A673 (cell line): ENCODE results near the gene PRKCB. TPM values are rescaled to one million over a fixed set of nuclear protein-coding genes. Genes with fewer than 3 reads are reported as not detected.

ENCODE experiments used
- BruUV-seq: library from RNA; stranded (reverse); fragments of 400-500 nt; replicated peaks from 2 replicates; lab custom pipeline; 2021; lab: Mats Ljungman, UMichigan
- CTCF ChIA-PET: fragments of 300-600 bp; sonication (Branson Sonifier 250); formaldehyde crosslinking; loops from one replicate; lab custom pipeline; 2022; ENCODE audit warnings: antibody characterized with exemption; lab: Charles Lee
- POLR2A ChIA-PET: fragments of 300-600 bp; sonication (Branson Sonifier 250); formaldehyde crosslinking; loops from one replicate; lab custom pipeline; 2022; ENCODE audit warnings: antibody characterized with exemption; ENCODE audit not compliant: low non-redundant PET; lab: Charles Lee
- DNase-seq: peaks from one replicate; pipeline ENCODE4 v3.0.0-alpha.2; 2015; ENCODE audit warnings: low spot score
- H3K27ac ChIP-seq: fragments of 200-600 bp; sonication (generic); 2 replicates; pipeline ENCODE4 v1.5.1; 2016; ENCODE audit warnings: mixed run types, low read depth, mild to moderate bottlenecking, mixed read lengths, antibody characterized with exemption, low read length; ENCODE audit not compliant: poor library complexity, severe bottlenecking
- H3K27me3 ChIP-seq: fragments of 200-600 bp; sonication (generic); replicated peaks from 2 replicates; pipeline ENCODE4 v1.6.1; 2017; ENCODE audit warnings: mixed run types, low read depth, mild to moderate bottlenecking, mixed read lengths, antibody characterized with exemption, low read length; ENCODE audit not compliant: insufficient read depth, poor library complexity
- H3K36me3 ChIP-seq: fragments of 200-600 bp; sonication (generic); 2 replicates; pipeline ENCODE4 v1.6.1; 2016; ENCODE audit warnings: mixed run types, mild to moderate bottlenecking, mixed read lengths, antibody characterized with exemption, low read length; ENCODE audit not compliant: insufficient read depth, poor library complexity, severe bottlenecking
- H3K4me1 ChIP-seq: fragments of 200-600 bp; sonication (generic); 2 replicates; pipeline ENCODE4 v1.6.1; 2017; ENCODE audit warnings: mixed run types, mild to moderate bottlenecking, mixed read lengths, antibody characterized with exemption, low read length; ENCODE audit not compliant: insufficient read depth, poor library complexity, severe bottlenecking
- H3K4me3 ChIP-seq: fragments of 200-600 bp; sonication (generic); 2 replicates; pipeline ENCODE4 v1.5.1; 2016; ENCODE audit warnings: low read depth, mixed run types, mild to moderate bottlenecking, mixed read lengths, low read length; ENCODE audit not compliant: poor library complexity, severe bottlenecking
- H3K9me3 ChIP-seq: fragments of 200-600 bp; sonication (generic); 2 replicates; pipeline ENCODE4 v1.6.1; 2016; ENCODE audit warnings: mixed run types, low read depth, mild to moderate bottlenecking, mixed read lengths, antibody characterized with exemption, low read length; ENCODE audit not compliant: poor library complexity, severe bottlenecking
- CTCF ChIP-seq: fragments of 300-800, 200-600 bp; sonication (generic); conservative IDR thresholded peaks from 2 replicates; pipeline ENCODE4 v1.5.1; 2017; ENCODE audit warnings: low read depth, mild to moderate bottlenecking, antibody characterized with exemption, low read length, moderate library complexity, mixed read lengths
- EZH2 ChIP-seq: fragments of 200-600 bp; sonication (generic); IDR thresholded peaks from 2 replicates; pipeline ENCODE4 v1.6.1; 2017; ENCODE audit warnings: borderline replicate concordance, low read depth, mild to moderate bottlenecking, mixed read lengths, antibody characterized with exemption, low read length; ENCODE audit not compliant: poor library complexity, severe bottlenecking
- intact Hi-C: fragments of 100-400 bp; cut with micrococcal nuclease; formaldehyde crosslinking; loops from one replicate; pipeline ENCODE4 v1.10.0; 2022; ENCODE audit not compliant: unreplicated experiment
- total RNA-seq: library from RNA; stranded (reverse); gene quantifications from 2 replicates; pipeline ENCODE4 v1.2.3, GENCODE V29; 2021

Gene PRKCB
- total RNA-seq, 1 experiment from 2014 or later: 171 TPM

GRCh38 chr16:24036038-24036543 is 200.3 kb downstream of the PRKCB start:
- intact Hi-C loops: loop anchor here (1.0 kb wide), 3 partner anchors 159 to 301 kb away; no protein-coding TSS in a partner anchor

GRCh38 chr16:24036614-24037013 is 200.8 kb downstream of the PRKCB start:
- peaks cover 24% of the 10 kb centered on the region for H3K36me3 ChIP-seq
- H3K27ac ChIP-seq: peak overlapping the region; percentile 57
- intact Hi-C loops: loop anchor here (1.0 kb wide), 3 partner anchors 159 to 301 kb away; no protein-coding TSS in a partner anchor
- DNase-seq: peak; percentile 88
- no peaks in the 10 kb centered on the region for H3K27me3 ChIP-seq
- H3K4me1 ChIP-seq: peaks cover 22% of the 10 kb centered on the region
- no peaks in the 10 kb centered on the region for H3K9me3 ChIP-seq
- H3K4me3 ChIP-seq: no peak overlapping the region
- CTCF ChIA-PET: interaction anchor here (0.7 to 1.9 kb wide), 7 partner anchors 159 to 479 kb away, joined by 3 to 22 read pairs (median 5); partner anchors contain the start of genes EARS2 and UBFD1
- TSS peak; percentile 20 for BruUV-seq
- POLR2A ChIA-PET: no interaction called here
- TF ChIP-seq EZH2 (no peak), CTCF (peak; percentile 78)

More at GRCh38 chr16:24036038-24036543, 200.3 kb downstream of the PRKCB start:
- POLR2A ChIA-PET: no interaction called here
- TF ChIP-seq CTCF (no peak), EZH2 (no peak)
- no peak overlapping the region for H3K4me3 ChIP-seq
- no TSS peak for BruUV-seq
- no peaks in the 10 kb centered on the region for H3K27me3 ChIP-seq
- H3K9me3 ChIP-seq: no peaks in the 10 kb centered on the region
- H3K27ac ChIP-seq: peak overlapping the region; percentile 57
- CTCF ChIA-PET: interaction anchor here (0.6 to 1.9 kb wide), 10 partner anchors 21 to 479 kb away, joined by 3 to 22 read pairs (median 4); partner anchors contain the start of genes EARS2 and UBFD1
- H3K4me1 ChIP-seq: peaks cover 22% of the 10 kb centered on the region
- H3K36me3 ChIP-seq: peaks cover 24% of the 10 kb centered on the region
- DNase-seq: peak; percentile 13

- POLR2A ChIA-PET: no interaction called here
These were observed 201.6 kb downstream of the PRKCB start for GRCh38 chr16:24037335-24037734.

More at GRCh38 chr16:24037335-24037734, 201.6 kb downstream of the PRKCB start:
- CTCF ChIA-PET: interaction anchor here (0.6 to 1.9 kb wide), 4 partner anchors 160 to 850 kb away, joined by 4 to 22 read pairs (median 6); no protein-coding TSS in a partner anchor
- H3K36me3 ChIP-seq: peaks cover 19% of the 10 kb centered on the region
- no peaks in the 10 kb centered on the region for H3K9me3 ChIP-seq
- H3K27me3 ChIP-seq: no peaks in the 10 kb centered on the region
- TF ChIP-seq EZH2 (no peak), CTCF (no peak)
- no peak overlapping the region for H3K27ac ChIP-seq
- intact Hi-C loops: no loop called here
- BruUV-seq: no TSS peak
- no peak for DNase-seq
- H3K4me1 ChIP-seq: peaks cover 26% of the 10 kb centered on the region
- H3K4me3 ChIP-seq: no peak overlapping the region
